Tibial nerve (tissue), 4 donors: Measurements from ENCODE around the gene ACER2. TPM values are rescaled to one million over a fixed set of nuclear protein-coding genes. Genes with fewer than 3 reads are reported as not detected.
A peak's percentile ranks its signal among the peaks of the same experiment; 100 is the strongest.
"Not testable (repeated sequence)": the region's sequence is repeated elsewhere in the genome, so short reads cannot be mapped to it uniquely, and the experiment has no call there.

Experiments used
- DNase-seq, 2 donors: peaks; one replicate each; pipeline ENCODE4 v3.0.0-alpha.2; 2019; ENCODE audit warnings: low spot score in 2 of 2
- H3K27ac ChIP-seq, 4 donors: fragments of 200-600 bp; sonication (generic) in 3 of 4; one replicate each; pipeline ENCODE4 v1.5.1; 2017 to 2019; ENCODE audit warnings: mild to moderate bottlenecking in 1 of 4
- H3K27me3 ChIP-seq, 2 donors: fragments of 200-600 bp; sonication (generic) in 1 of 2; one replicate each; pipeline versions ENCODE4 v1.5.1 to v1.6.0; 2017 to 2019
- H3K36me3 ChIP-seq, 3 donors: fragments of 200-600 bp; sonication (generic); one replicate each; pipeline ENCODE4 v1.5.1; 2018 to 2019
- H3K4me1 ChIP-seq, 4 donors: fragments of 200-600 bp; sonication (generic) in 3 of 4; one replicate each; pipeline ENCODE4 v1.5.1; 2017 to 2019
- H3K4me3 ChIP-seq, 4 donors: fragments of 200-600 bp; sonication (generic) in 3 of 4; one replicate each; pipeline ENCODE4 v1.5.1; 2017 to 2019; ENCODE audit warnings: mild to moderate bottlenecking in 1 of 4, moderate library complexity in 1 of 4
- H3K9me3 ChIP-seq, 4 donors: fragments of 200-600 bp; sonication (generic) in 3 of 4; one replicate each; pipeline ENCODE4 v1.5.1; 2017 to 2019
- CTCF ChIP-seq, 5 experiments: fragments of 200-600 bp in 3 of 5; fragments of 450-650 bp in 2 of 5; sonication (generic) in 3 of 5; IDR thresholded peaks; one replicate each; pipeline ENCODE4 v1.5.1; 2016 to 2019; ENCODE audit warnings: antibody characterized with exemption in 5 of 5, mild to moderate bottlenecking in 3 of 5, moderate library complexity in 2 of 5
- EP300 ChIP-seq, 2 donors: sonication (generic); formaldehyde crosslinking; IDR thresholded peaks; one replicate each; pipeline ENCODE4 v1.6.1; 2017; ENCODE audit warnings: antibody characterized with exemption in 2 of 2, mild to moderate bottlenecking in 1 of 2
- POLR2A ChIP-seq, 2 donors: fragments of 450-650 bp; IDR thresholded peaks; one replicate each; pipeline ENCODE4 v1.6.1; 2017; ENCODE audit warnings: antibody characterized with exemption in 2 of 2, mild to moderate bottlenecking in 2 of 2, moderate library complexity in 2 of 2
- WGBS, 2 donors: methylation state at CpG; one replicate each; pipeline ENCODE4 v1.1.5; 2018; 5-methylcytosine and 5-hydroxymethylcytosine counted together
- total RNA-seq, 4 donors: library from RNA; depleted of rRNA; stranded (reverse); fragments of >200 nt; gene quantifications; one replicate each; pipeline ENCODE4 v1.1.0, GENCODE V29; 2016

The ACER2 gene
- total RNA-seq, 4 donors from 2014 or later = 3.8 to 11.7 (median 8.9) TPM

GRCh38 chr9:19379697-19380046 is 29.1 kb upstream of the ACER2 start:
- H3K27ac ChIP-seq = peak overlapping the region; percentile 74 to 95 (median 94)
- no peaks in the 10 kb centered on the region for H3K27me3 ChIP-seq
- peaks cover 0 to 42% (median 0%) of the 10 kb centered on the region in 3 donors for H3K36me3 ChIP-seq
- no peaks in the 10 kb centered on the region for H3K9me3 ChIP-seq
- TF ChIP-seq EP300 (IDR thresholded peaks at IDR 0.05) (no peak), POLR2A (IDR thresholded peaks at IDR 0.05) (no peak), CTCF (IDR thresholded peaks at IDR 0.05) (no peak)
- 0 to 5% methylated on average over 10 to 19 of the region's 30 CpGs for WGBS, 2 donors
- H3K4me1 ChIP-seq = peaks cover 0 to 30% (median 12%) of the 10 kb centered on the region in 4 donors
- peak; percentile 14 to 18 for DNase-seq
- H3K4me3 ChIP-seq = peak overlapping the region; percentile 63 to 82 (median 75)

- WGBS, 2 donors = 41 to 56% methylated on average over 6 of the region's 6 CpGs
These were observed 28.1 kb upstream of the ACER2 start for GRCh38 chr9:19380826-19381075.

GRCh38 chr9:19381656-19382055 is 27.2 kb upstream of the ACER2 start:
- Histone ChIP-seq H3K4me3 (no peak overlapping the region), H3K27me3 (no peaks in the 10 kb centered on the region), H3K4me1 (peaks cover 0 to 30% (median 12%) of the 10 kb centered on the region in 4 donors), H3K9me3 (no peaks in the 10 kb centered on the region), H3K36me3 (peaks cover 0 to 22% (median 0%) of the 10 kb centered on the region in 3 donors), H3K27ac (no peak overlapping the region)
- 93 to 95% methylated on average over 2 of the region's 2 CpGs for WGBS, 2 donors
- TF ChIP-seq EP300 (IDR thresholded peaks at IDR 0.05) = no peak
- no peak for TF ChIP-seq POLR2A (IDR thresholded peaks at IDR 0.05)
- no peak for TF ChIP-seq CTCF (IDR thresholded peaks at IDR 0.05)
- DNase-seq = no peak

More at GRCh38 chr9:19380826-19381075, 28.1 kb upstream of the ACER2 start:
- Histone ChIP-seq H3K27ac (peak overlapping the region in 3 of 4 donors; percentile 93 to 95 (median 94)), H3K4me1 (peaks cover 0 to 30% (median 12%) of the 10 kb centered on the region in 4 donors), H3K36me3 (peaks cover 0 to 32% (median 0%) of the 10 kb centered on the region in 3 donors), H3K9me3 (no peaks in the 10 kb centered on the region), H3K27me3 (no peaks in the 10 kb centered on the region), H3K4me3 (peak overlapping the region; percentile 63 to 82 (median 75))
- TF ChIP-seq CTCF (IDR thresholded peaks at IDR 0.05) = no peak
- no peak for TF ChIP-seq EP300 (IDR thresholded peaks at IDR 0.05)
- TF ChIP-seq POLR2A (IDR thresholded peaks at IDR 0.05) = no peak
- no peak for DNase-seq

- WGBS, 2 donors = 97 to 99% methylated on average over 14 of the region's 14 CpGs
- not testable (repeated sequence) for H3K4me1 ChIP-seq, H3K4me3 ChIP-seq, H3K36me3 ChIP-seq, DNase-seq, H3K27ac ChIP-seq, H3K27me3 ChIP-seq, H3K9me3 ChIP-seq
These were observed 23.6 kb upstream of the ACER2 start for GRCh38 chr9:19385212-19385611.

- no peaks in the 10 kb centered on the region for H3K27me3 ChIP-seq
- H3K9me3 ChIP-seq = no peaks in the 10 kb centered on the region
- no peak for TF ChIP-seq CTCF (IDR thresholded peaks at IDR 0.05)
- no peak overlapping the region for H3K4me3 ChIP-seq
- H3K4me1 ChIP-seq = peaks cover 0 to 3% (median 0%) of the 10 kb centered on the region in 4 donors
- WGBS, 2 donors = 90 to 93% methylated on average over 6 of the region's 6 CpGs
- no peak overlapping the region for H3K27ac ChIP-seq
- H3K36me3 ChIP-seq = no peaks in the 10 kb centered on the region
- no peak for DNase-seq
These were observed 22.9 kb upstream of the ACER2 start for GRCh38 chr9:19385786-19386501.
